Measurements from ENCODE around the gene ETAA1. TPM values are rescaled to one million over a fixed set of nuclear protein-coding genes. Genes with fewer than 3 reads are reported as not detected.

ETAA1 gene
- total RNA-seq: 10 to 100 TPM; 12.8 to 14.0 TPM

DNA sequence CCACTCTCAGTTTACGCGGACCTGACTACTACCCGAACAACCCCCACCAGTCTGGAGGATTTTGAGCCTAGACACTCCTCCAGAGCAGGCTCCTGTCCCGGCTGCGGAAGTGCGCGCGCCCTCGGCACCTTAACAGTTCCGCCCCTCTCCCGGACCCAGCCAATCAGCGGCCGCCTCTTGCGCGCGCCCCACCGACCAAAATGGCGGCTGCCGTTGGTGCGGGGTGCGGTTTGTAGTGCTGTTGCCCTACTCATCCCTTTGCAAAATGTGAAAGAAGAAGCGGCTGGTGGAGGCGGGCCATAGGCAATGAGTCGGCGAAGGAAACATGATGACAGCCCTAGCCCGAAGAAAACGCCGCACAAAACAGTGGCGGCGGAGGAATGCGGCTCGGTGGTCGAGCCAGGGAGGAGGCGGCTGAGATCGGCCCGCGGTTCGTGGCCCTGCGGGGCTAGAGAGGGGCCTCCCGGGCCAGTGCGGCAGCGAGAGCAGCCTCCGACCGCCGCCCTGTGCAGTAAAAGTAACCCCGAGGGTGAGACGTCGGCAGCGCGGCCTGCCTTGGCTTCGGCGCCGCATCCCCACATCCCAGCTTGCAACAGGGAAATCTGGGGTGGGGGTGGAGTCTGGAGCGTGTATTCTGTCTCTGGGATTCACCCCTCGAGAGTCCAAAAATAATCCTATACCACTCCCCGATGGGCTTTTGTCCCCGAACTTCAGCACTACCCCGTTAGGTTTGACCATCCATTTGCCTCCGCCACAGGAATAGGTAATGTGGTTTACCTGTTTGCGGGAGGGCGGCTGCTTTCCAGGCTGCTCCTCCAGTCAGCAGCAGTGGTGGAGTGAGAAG is at the start of gene ETAA1:
Gene ETAA1 (plus strand): TSS at position 191 of the 844 bp plus-strand sequence. CDS start 116 bp downstream, at position 307.
- peaks cover 20% of the 10 kb centered on the region for H3K4me1 Mint-ChIP-seq (ENCODE audit: low read depth)
- peak; percentile 95 for DNase-seq
- peak within 1 kb of the TSS; percentile 97 for H3K4me3 Mint-ChIP-seq
- CTCF ChIA-PET: no interaction called here
- H3K9me3 Mint-ChIP-seq: no peaks in the 10 kb centered on the region
- peaks cover 9% of the 10 kb centered on the region for H3K36me3 Mint-ChIP-seq (ENCODE audit: low read depth)
- H3K27ac Mint-ChIP-seq: peak within 1 kb of the TSS; percentile 98
- intact Hi-C loops (cut with micrococcal nuclease): loop anchor here (1.0 to 10.0 kb wide), 4 partner anchors 666 to 855 kb away; partner anchors contain the start of genes C1D, PNO1 and PPP3R1
- H3K27me3 Mint-ChIP-seq (ENCODE audit: low read depth): no peaks in the 10 kb centered on the region

DNA sequence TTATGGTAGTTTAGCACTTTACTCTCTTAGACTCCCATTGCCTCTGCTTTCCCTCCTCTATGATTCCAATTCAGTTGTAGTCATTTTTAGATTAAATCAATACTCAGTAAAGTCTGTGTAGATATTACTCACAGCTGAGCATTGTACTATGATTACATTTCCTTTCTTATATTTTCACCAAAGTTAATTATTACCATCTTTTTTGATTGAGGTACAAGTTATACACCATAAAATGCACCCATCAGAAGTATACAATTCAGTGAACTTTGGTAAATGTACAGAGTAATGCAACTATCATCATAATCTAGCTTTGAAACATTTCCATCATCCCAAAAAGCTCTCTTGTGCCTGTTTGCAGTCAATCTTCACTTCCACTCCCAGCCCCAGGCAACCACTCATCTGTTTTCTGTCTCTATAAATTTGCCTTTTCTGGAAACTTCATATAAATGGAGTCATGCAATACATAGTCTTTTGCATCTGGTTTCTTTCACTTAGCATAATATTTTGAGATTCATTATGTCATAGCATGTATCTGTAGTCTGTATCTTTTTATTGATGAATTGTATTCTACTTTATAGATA is 30.2 kb upstream of the ETAA1 start:
- Mint-ChIP-seq H3K36me3 (ENCODE audit: low read depth) (no peaks in the 10 kb centered on the region), H3K4me1 (ENCODE audit: low read depth) (no peaks in the 10 kb centered on the region), H3K27ac (no peak overlapping the region), H3K9me3 (no peaks in the 10 kb centered on the region), H3K4me3 (no peak overlapping the region), H3K27me3 (ENCODE audit: low read depth) (peaks cover 17% of the 10 kb centered on the region)
- intact Hi-C loops (cut with micrococcal nuclease): no loop called here
- CTCF ChIA-PET: no interaction called here
- no peak for DNase-seq

DNA sequence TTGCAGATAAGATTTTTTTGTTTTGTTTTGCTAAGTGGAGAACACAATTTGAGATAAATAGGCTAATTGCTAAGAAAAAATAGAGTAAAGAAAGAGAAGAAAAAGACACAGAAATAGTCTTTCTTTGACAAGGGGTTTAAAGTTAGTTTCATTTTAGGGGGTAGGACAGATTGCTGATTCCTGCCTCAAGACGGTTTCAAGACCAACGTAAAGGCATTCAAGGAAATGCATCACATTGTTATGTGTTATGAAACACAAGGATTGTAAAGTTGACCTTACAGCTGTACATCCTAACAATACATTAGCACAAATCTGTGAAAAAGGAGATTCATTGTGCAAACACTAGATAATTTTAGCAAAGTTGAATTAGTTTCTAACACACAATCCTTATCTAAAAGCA is 22.7 kb upstream of the ETAA1 start:
- DNase-seq: no peak
- peaks cover 5% of the 10 kb centered on the region for H3K27me3 Mint-ChIP-seq (ENCODE audit: low read depth)
- no peaks in the 10 kb centered on the region for H3K4me1 Mint-ChIP-seq (ENCODE audit: low read depth)
- peaks cover 11% of the 10 kb centered on the region for H3K9me3 Mint-ChIP-seq
- CTCF ChIA-PET: no interaction called here
- no peak overlapping the region for H3K4me3 Mint-ChIP-seq
- H3K27ac Mint-ChIP-seq: no peak overlapping the region
- no peaks in the 10 kb centered on the region for H3K36me3 Mint-ChIP-seq (ENCODE audit: low read depth)
- intact Hi-C loops (cut with micrococcal nuclease): no loop called here

DNA sequence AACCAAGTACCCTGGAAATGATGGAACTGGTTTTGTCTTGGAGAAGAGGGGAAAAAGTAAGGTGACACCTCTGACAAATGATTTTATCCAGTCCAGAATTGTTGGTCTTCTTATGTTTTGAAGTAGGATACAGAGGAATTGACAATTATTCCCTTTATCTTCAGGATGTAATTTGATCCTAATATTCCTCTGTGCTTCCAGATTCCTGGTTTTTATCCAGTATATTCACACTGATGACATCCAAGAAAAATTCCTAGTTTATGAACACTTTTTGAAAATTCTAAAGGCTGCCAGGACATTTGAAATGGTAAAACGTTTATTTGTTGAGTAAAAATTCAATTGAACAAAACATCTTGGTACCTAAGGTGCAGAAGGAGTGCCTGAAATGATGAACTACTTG is 22.2 kb upstream of the ETAA1 start:
- Mint-ChIP-seq H3K27me3 (ENCODE audit: low read depth) (peaks cover 5% of the 10 kb centered on the region), H3K9me3 (peaks cover 11% of the 10 kb centered on the region), H3K27ac (no peak overlapping the region), H3K4me3 (no peak overlapping the region), H3K4me1 (ENCODE audit: low read depth) (no peaks in the 10 kb centered on the region), H3K36me3 (ENCODE audit: low read depth) (no peaks in the 10 kb centered on the region)
- intact Hi-C loops (cut with micrococcal nuclease): no loop called here
- CTCF ChIA-PET: no interaction called here
- no peak for DNase-seq

DNA sequence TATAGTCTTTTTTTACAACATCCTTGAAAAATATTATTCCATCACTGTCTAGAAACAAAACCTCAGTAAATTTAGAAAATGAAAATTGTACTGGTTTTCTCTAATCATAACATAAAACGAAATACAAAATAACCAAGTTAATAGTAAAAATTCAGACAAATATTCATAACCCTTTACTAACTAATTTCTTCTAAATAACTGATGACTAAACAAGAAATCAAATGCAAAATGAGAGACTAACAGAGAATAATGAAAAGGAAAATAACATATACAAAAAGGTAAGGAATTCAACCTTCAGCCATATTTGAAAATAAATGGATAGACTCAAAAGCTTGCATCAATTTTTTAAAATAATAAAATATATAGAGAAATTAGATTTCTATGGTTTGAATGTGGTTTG is 18.6 kb upstream of the ETAA1 start:
- peaks cover 6% of the 10 kb centered on the region for H3K9me3 Mint-ChIP-seq

DNA sequence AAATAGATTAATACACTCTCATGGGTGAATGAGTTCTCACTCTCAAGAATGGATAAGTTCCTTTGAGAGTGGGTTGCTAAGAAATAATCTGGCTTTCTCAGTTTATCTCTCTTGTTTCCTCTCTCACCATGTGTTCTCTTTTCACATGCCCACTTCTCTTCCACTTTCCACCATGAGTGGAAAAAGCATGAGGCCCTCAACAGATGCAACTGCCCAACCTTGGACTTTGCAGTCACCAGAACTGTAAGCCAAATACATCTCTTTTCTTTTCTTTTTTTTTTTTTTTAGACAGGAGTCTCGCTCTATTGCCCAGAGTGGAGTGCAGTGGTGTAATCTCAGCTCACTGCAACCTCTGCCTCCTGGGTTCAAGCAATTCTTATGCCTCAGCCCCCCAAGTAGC is 18.1 kb upstream of the ETAA1 start:
- intact Hi-C loops (cut with micrococcal nuclease): no loop called here
- Mint-ChIP-seq H3K27me3 (ENCODE audit: low read depth) (peaks cover 5% of the 10 kb centered on the region), H3K9me3 (peaks cover 6% of the 10 kb centered on the region), H3K36me3 (ENCODE audit: low read depth) (peaks cover 5% of the 10 kb centered on the region), H3K4me1 (ENCODE audit: low read depth) (no peaks in the 10 kb centered on the region), H3K4me3 (no peak overlapping the region), H3K27ac (no peak overlapping the region)
- CTCF ChIA-PET: no interaction called here
- no peak for DNase-seq

More for the DNA sequence above, 18.6 kb upstream of the ETAA1 start:
- Mint-ChIP-seq H3K27me3 (ENCODE audit: low read depth) (peaks cover 5% of the 10 kb centered on the region), H3K36me3 (ENCODE audit: low read depth) (peaks cover 5% of the 10 kb centered on the region), H3K4me3 (no peak overlapping the region), H3K4me1 (ENCODE audit: low read depth) (no peaks in the 10 kb centered on the region), H3K27ac (no peak overlapping the region)
- intact Hi-C loops (cut with micrococcal nuclease): no loop called here
- CTCF ChIA-PET: no interaction called here
- DNase-seq: no peak

DNA sequence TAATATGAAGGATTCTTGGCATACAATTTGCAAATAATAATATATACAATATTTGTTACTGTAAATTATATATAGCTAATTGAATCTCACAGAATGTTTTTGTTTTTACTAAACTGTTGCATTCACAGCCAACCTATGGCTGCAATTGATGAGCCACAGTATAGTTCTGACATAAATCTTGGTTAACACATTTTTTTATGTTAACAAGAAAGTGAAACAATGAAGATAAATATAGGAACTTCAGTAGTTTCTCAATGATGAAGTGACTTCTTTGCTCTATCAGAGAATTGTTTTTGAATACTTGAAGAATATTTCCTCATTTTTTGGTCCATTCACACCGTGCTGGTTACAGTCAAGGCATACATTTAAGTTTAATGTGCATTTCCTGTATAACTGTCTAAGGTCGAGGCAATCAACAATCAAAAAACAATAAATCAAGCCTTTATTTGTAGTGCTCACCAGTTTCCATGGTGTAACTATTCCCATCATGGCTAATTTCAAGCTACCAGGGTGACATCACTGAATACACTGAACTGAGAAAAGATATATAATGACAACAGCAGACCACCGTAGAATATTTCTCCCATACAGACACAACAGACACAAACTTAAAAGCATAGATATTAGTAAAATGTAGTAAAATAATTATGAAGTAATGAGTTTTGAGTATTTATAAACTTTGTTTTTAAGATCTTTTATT is 12.9 kb upstream of the ETAA1 start:
- Mint-ChIP-seq H3K27me3 (ENCODE audit: low read depth) (no peaks in the 10 kb centered on the region), H3K9me3 (peaks cover 4% of the 10 kb centered on the region), H3K4me1 (ENCODE audit: low read depth) (no peaks in the 10 kb centered on the region), H3K36me3 (ENCODE audit: low read depth) (peaks cover 5% of the 10 kb centered on the region), H3K27ac (no peak overlapping the region), H3K4me3 (no peak overlapping the region)
- no peak for DNase-seq
- intact Hi-C loops (cut with micrococcal nuclease): no loop called here
- CTCF ChIA-PET: no interaction called here

DNA sequence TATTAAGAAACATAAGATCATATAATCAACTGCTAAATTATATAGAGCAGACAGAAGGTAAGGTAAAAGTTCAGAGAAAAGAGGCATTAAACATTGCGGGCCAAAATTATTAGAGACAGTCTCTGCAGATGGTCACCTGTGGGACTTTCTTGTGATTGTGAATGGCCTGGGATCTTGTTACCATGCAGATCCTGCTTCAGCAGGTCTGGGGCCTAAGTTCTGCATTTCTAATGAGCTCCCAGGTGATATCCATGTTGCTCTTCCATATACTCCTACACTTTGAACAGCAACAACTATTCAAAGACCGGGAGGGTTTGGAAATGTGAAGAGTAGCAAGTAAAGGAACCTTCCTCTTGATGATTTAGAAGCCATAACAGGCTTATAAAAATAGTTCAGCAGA is 8.5 kb upstream of the ETAA1 start:
- H3K36me3 Mint-ChIP-seq (ENCODE audit: low read depth): no peaks in the 10 kb centered on the region
- intact Hi-C loops (cut with micrococcal nuclease): no loop called here
- no peaks in the 10 kb centered on the region for H3K4me1 Mint-ChIP-seq (ENCODE audit: low read depth)
- no peaks in the 10 kb centered on the region for H3K27me3 Mint-ChIP-seq (ENCODE audit: low read depth)
- H3K4me3 Mint-ChIP-seq: no peak overlapping the region
- H3K27ac Mint-ChIP-seq: no peak overlapping the region
- H3K9me3 Mint-ChIP-seq: no peaks in the 10 kb centered on the region
- CTCF ChIA-PET: no interaction called here
- no peak for DNase-seq

DNA sequence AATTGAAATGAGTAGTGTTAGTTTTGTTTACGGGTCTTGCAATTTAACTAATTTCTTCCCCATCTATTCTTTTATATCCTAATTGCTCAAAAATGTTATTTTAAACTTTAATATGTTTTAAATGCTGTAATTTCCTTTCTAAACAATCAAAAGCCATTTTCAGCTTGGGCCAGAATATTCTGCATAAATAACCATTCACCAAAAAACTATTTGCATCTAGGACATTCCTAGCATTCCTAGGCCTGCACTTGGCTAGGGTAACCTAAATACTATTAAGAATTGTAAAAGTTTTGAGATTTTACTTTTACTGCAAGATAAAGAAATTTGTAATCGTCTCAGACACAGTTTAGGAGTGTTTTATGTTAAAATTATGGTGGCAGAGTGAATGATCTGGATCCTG is 7.8 kb upstream of the ETAA1 start:
- H3K27ac Mint-ChIP-seq: no peak overlapping the region
- DNase-seq: no peak
- H3K9me3 Mint-ChIP-seq: no peaks in the 10 kb centered on the region
- CTCF ChIA-PET: no interaction called here
- H3K4me3 Mint-ChIP-seq: no peak overlapping the region
- no peaks in the 10 kb centered on the region for H3K4me1 Mint-ChIP-seq (ENCODE audit: low read depth)
- H3K27me3 Mint-ChIP-seq (ENCODE audit: low read depth): no peaks in the 10 kb centered on the region
- intact Hi-C loops (cut with micrococcal nuclease): no loop called here
- H3K36me3 Mint-ChIP-seq (ENCODE audit: low read depth): no peaks in the 10 kb centered on the region

DNA sequence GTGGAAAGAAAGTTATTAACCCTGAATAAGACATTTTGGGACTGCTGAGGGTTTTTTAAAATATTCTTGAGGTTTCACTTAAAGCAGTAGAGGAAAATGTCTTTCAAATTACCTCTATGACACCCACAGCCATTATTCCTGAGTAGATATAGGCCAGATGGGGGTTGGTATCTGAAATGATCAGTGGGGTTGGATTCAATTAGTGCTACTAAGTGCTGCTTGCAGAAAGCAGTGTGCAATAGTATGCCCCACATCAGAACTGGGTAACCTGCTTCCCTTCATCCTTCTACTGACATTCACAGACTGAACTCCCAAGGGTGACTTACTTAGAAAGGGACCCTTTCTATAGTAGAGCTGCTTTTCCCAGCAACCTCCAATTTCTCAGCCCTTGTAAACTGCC is 7.3 kb upstream of the ETAA1 start:
- no peak overlapping the region for H3K27ac Mint-ChIP-seq
- intact Hi-C loops (cut with micrococcal nuclease): loop anchor here (10.0 kb wide), 1 partner anchor 815 kb away; no protein-coding TSS in a partner anchor
- CTCF ChIA-PET: no interaction called here
- no peak overlapping the region for H3K4me3 Mint-ChIP-seq
- H3K36me3 Mint-ChIP-seq (ENCODE audit: low read depth): no peaks in the 10 kb centered on the region
- H3K4me1 Mint-ChIP-seq (ENCODE audit: low read depth): no peaks in the 10 kb centered on the region
- H3K9me3 Mint-ChIP-seq: no peaks in the 10 kb centered on the region
- no peaks in the 10 kb centered on the region for H3K27me3 Mint-ChIP-seq (ENCODE audit: low read depth)
- no peak for DNase-seq

DNA sequence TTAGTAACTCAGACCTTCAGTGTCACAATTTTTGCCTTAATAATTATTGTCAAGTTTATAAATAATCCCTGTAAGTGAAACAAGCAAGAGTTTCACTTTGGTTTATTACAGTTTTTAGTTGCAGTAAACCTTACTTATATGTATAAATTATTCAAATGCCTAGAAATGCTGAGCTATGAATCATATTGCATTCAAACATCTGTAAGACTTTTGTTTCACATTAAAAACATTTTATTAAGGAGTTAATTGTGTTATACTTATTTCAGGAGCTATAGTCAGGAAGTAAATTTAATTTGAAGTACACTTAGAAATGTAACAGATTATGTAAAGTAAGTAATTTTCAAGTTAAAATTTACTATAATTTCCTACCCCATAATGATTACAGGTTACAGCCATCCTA is 3.9 kb upstream of the ETAA1 start:
- H3K4me3 Mint-ChIP-seq: no peak overlapping the region
- CTCF ChIA-PET: interaction anchor here (0.7 kb wide), 1 partner anchor 14 kb away, joined by 4 read pairs; no protein-coding TSS in a partner anchor
- H3K9me3 Mint-ChIP-seq: no peaks in the 10 kb centered on the region
- H3K4me1 Mint-ChIP-seq (ENCODE audit: low read depth): peaks cover 6% of the 10 kb centered on the region
- H3K27me3 Mint-ChIP-seq (ENCODE audit: low read depth): no peaks in the 10 kb centered on the region
- intact Hi-C loops (cut with micrococcal nuclease): loop anchor here (10.0 kb wide), 1 partner anchor 818 kb away; no protein-coding TSS in a partner anchor
- H3K36me3 Mint-ChIP-seq (ENCODE audit: low read depth): peaks cover 3% of the 10 kb centered on the region
- DNase-seq: no peak
- H3K27ac Mint-ChIP-seq: no peak overlapping the region

DNA sequence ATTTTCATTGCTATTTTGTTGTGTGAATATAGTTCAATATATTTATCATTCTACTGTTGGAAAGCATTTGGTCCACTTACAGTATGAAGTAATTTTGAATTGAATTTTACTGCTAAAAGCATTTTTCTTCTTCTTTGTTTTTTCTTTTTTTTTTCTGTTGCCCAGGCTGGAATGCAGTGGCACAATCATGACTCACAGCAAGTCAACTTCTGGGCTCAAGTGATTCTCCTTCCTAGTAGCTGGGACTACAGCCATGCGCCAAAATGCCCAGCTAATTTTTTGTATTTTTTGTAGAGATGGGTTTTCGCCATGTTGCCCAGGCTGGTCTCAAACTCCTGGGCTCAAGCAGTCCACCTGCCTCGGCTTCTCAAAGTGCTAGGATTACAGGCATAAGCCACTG is 2.4 kb upstream of the ETAA1 start:
- Mint-ChIP-seq H3K9me3 (no peaks in the 10 kb centered on the region), H3K4me1 (ENCODE audit: low read depth) (peaks cover 13% of the 10 kb centered on the region), H3K36me3 (ENCODE audit: low read depth) (peaks cover 3% of the 10 kb centered on the region), H3K27ac (no peak overlapping the region), H3K4me3 (no peak overlapping the region), H3K27me3 (ENCODE audit: low read depth) (no peaks in the 10 kb centered on the region)
- DNase-seq: no peak
- intact Hi-C loops (cut with micrococcal nuclease): loop anchor here (10.0 kb wide), 1 partner anchor 820 kb away; no protein-coding TSS in a partner anchor
- CTCF ChIA-PET: no interaction called here
